Putamen (tissue), 1 donor: ENCODE results near the gene CSF1R.
"Not testable (repeated sequence)": the region's sequence is repeated elsewhere in the genome, so short reads cannot be mapped to it uniquely, and the experiment has no call there.

Source experiments
- DNase-seq: peaks from one replicate; pipeline ENCODE4 v3.0.0-alpha.2; 2016; ENCODE audit warnings: low spot score

The CSF1R gene

GRCh38 chr5:150055326-150056074 lies 30.9 kb downstream of the CSF1R start:
- DNase-seq, result no peak

- DNase-seq, result no peak
Measured at GRCh38 chr5:150054569-150054968, 31.8 kb downstream of the CSF1R start.

- no peak for DNase-seq
Measured at GRCh38 chr5:150053713-150054392, 32.5 kb downstream of the CSF1R start.

GRCh38 chr5:150052956-150053712 lies 33.2 kb downstream of the CSF1R start:
- no peak for DNase-seq

- no peak for DNase-seq
Measured at GRCh38 chr5:150052226-150052955, 34.0 kb downstream of the CSF1R start.

GRCh38 chr5:150051657-150052195 lies 34.6 kb downstream of the CSF1R start:
- DNase-seq, result no peak

- DNase-seq, result not testable (repeated sequence)
Measured at GRCh38 chr5:150050172-150050811, 36.1 kb downstream of the CSF1R start.

- no peak for DNase-seq
Measured at GRCh38 chr5:150046031-150046430, 40.3 kb downstream of the CSF1R start.

- DNase-seq, result no peak
Measured at GRCh38 chr5:150045549-150045948, 40.8 kb downstream of the CSF1R start.

GRCh38 chr5:150044712-150045111 lies 41.6 kb downstream of the CSF1R start:
- no peak for DNase-seq

GRCh38 chr5:150044329-150044681 lies 42.0 kb downstream of the CSF1R start:
- no peak for DNase-seq

- DNase-seq, result no peak
Measured at GRCh38 chr5:150043657-150044328, 42.6 kb downstream of the CSF1R start.

- DNase-seq, result no peak
Measured at GRCh38 chr5:150042459-150042858, 43.9 kb downstream of the CSF1R start.

- no peak for DNase-seq
Measured at GRCh38 chr5:150038547-150038946, 47.8 kb downstream of the CSF1R start.

GRCh38 chr5:150036513-150036912 lies 49.8 kb downstream of the CSF1R start:
- no peak for DNase-seq

- no peak for DNase-seq
Measured at GRCh38 chr5:150035139-150035895, 51.0 kb downstream of the CSF1R start.

- DNase-seq, result no peak
Measured at GRCh38 chr5:150034662-150035061, 51.7 kb downstream of the CSF1R start.

- DNase-seq, result no peak
Measured at GRCh38 chr5:150033334-150033733, 53.0 kb downstream of the CSF1R start.

- DNase-seq, result not testable (repeated sequence)
Measured at GRCh38 chr5:150028047-150028446, 58.3 kb downstream of the CSF1R start.

- DNase-seq, result no peak
Measured at GRCh38 chr5:150026682-150027172, 59.6 kb downstream of the CSF1R start.
